Measurements from ENCODE around the gene NOTO. TPM values are rescaled to one million over a fixed set of nuclear protein-coding genes. Genes with fewer than 3 reads are reported as not detected.

The NOTO gene
- total and polyA plus RNA-seq, 2 donors (not counting 1 experiment from before 2014, with no cell fraction given) = not detected

- intact Hi-C loops (cut with micrococcal nuclease) = loop anchor here (2.0 to 10.0 kb wide), 4 partner anchors 13 to 1251 kb away; partner anchors contain the start of gene RAB11FIP5
- Histone ChIP-seq H3K4me3 (ENCODE audit: control extremely low read depth in 1 of 5, extremely low read depth in 1 of 5, insufficient read depth in 1 of 5, low read depth in 2 of 5, low read length in 4 of 5) (peak overlapping the region in 4 of 5 experiments; percentile 40 to 76 (median 68)), H2AFZ (ENCODE audit: insufficient read depth, low read depth, low read length, poor library complexity, severe bottlenecking) (peak overlapping the region; percentile 94), H3K36me3 (replicated peaks in 1 of 2; ENCODE audit: control extremely low read depth in 1 of 2, control insufficient read depth in 1 of 2, extremely low read depth in 1 of 2, insufficient read depth in 2 of 2, low read length in 1 of 2) (no peaks in the 10 kb centered on the region), H3K4me1 (ENCODE audit: control insufficient read depth in 2 of 2, insufficient read depth in 2 of 2, low read length in 2 of 2) (peaks cover 24 to 28% of the 10 kb centered on the region in 2 donors), H3K4me2 (replicated peaks; ENCODE audit: low read depth, low read length, poor library complexity, severe bottlenecking) (peak overlapping the region; percentile 89), H3K27ac (ENCODE audit: low read length in 2 of 2) (peak overlapping the region in 1 of 2 donors; percentile 19), H3K79me2 (ENCODE audit: control insufficient read depth, insufficient read depth, low read length) (no peaks in the 10 kb centered on the region), H3K9me3 (ENCODE audit: control extremely low read depth in 1 of 3, control insufficient read depth in 2 of 3, insufficient read depth in 1 of 3, low read length in 2 of 3) (no peaks in the 10 kb centered on the region), H4K20me1 (ENCODE audit: control insufficient read depth, insufficient read depth, low read length, poor library complexity, severe bottlenecking) (no peaks in the 10 kb centered on the region), H3K27me3 (replicated peaks in 1 of 4; ENCODE audit: control extremely low read depth in 1 of 4, control insufficient read depth in 3 of 4, insufficient read depth in 4 of 4, low read length in 3 of 4) (peaks cover 0 to 58% (median 16%) of the 10 kb centered on the region in 4 experiments), H3K9ac (ENCODE audit: low read length) (peak overlapping the region; percentile 67)
- Mint-ChIP-seq H3K9me3 (ENCODE audit: insufficient read depth) (no peaks in the 10 kb centered on the region), H3K4me1 (peaks cover 16% of the 10 kb centered on the region), H3K4me3 (peak overlapping the region; percentile 94), H3K27ac (no peak overlapping the region), H3K27me3 (peaks cover 55% of the 10 kb centered on the region)
- peak; percentile 29 for ATAC-seq (ENCODE audit: low read depth)
- CTCF ChIA-PET = interaction anchor here (1.1 to 6.6 kb wide), 9 partner anchors 35 to 404 kb away, joined by 3 to 137 read pairs (median 23); partner anchors contain the start of genes RAB11FIP5, SMYD5 and SPR
- POLR2A ChIA-PET = no interaction called here
- no peak for TF ChIP-seq EZH2 (IDR thresholded peaks at IDR 0.05; ENCODE audit: borderline replicate concordance, insufficient read depth, low read depth, low read length, poor library complexity, severe bottlenecking)
- TF ChIP-seq CTCF (IDR thresholded peaks at IDR 0.05) = no peak
- WGBS (ENCODE audit: insufficient coverage) = under 1% methylated on average over 52 of the region's 59 CpGs
- DNase-seq = peak; percentile 74
These were observed 26.6 kb upstream of the NOTO start for GRCh38 chr2:73175663-73176204.

Measured in B cell (primary cell).